ENCODE measurements around the gene NRTN.
"Not testable (repeated sequence)": the region's sequence is repeated elsewhere in the genome, so short reads cannot be mapped to it uniquely, and the experiment has no call there.

The NRTN gene

GRCh38 chr19:5855151-5855550, 50.3 kb downstream of the NRTN start:
- WGBS (ENCODE audit: insufficient coverage, insufficient read length): no CpG with 5 or more reads among the region's 9 CpGs
- H3K27ac ChIP-seq (ENCODE audit: low read length); H3K36me3 ChIP-seq (ENCODE audit: control insufficient read depth, insufficient read depth, low read length); H3K4me1 ChIP-seq (ENCODE audit: control insufficient read depth, insufficient read depth, low read length); H3K4me3 ChIP-seq (ENCODE audit: low read length); DNase-seq (ENCODE audit: low read depth, low spot score); H3K27me3 ChIP-seq (ENCODE audit: control insufficient read depth, insufficient read depth, low read length); H3K9me3 ChIP-seq (ENCODE audit: control insufficient read depth, insufficient read depth, low read length): not testable (repeated sequence)

- no peak for DNase-seq (ENCODE audit: low read depth, low spot score)
- 96% methylated on average over 2 of the region's 18 CpGs for WGBS (ENCODE audit: insufficient coverage, insufficient read length)
- Histone ChIP-seq H3K36me3 (ENCODE audit: control insufficient read depth, insufficient read depth, low read length) (no peaks in the 10 kb centered on the region), H3K27me3 (ENCODE audit: control insufficient read depth, insufficient read depth, low read length) (no peaks in the 10 kb centered on the region), H3K4me3 (ENCODE audit: low read length) (no peak overlapping the region), H3K27ac (ENCODE audit: low read length) (no peak overlapping the region), H3K4me1 (ENCODE audit: control insufficient read depth, insufficient read depth, low read length) (no peaks in the 10 kb centered on the region), H3K9me3 (ENCODE audit: control insufficient read depth, insufficient read depth, low read length) (no peaks in the 10 kb centered on the region; the same call in 1 of the 2 replicates)
These were observed 52.6 kb downstream of the NRTN start for GRCh38 chr19:5857203-5858081.

GRCh38 chr19:5863030-5863665, 58.3 kb downstream of the NRTN start:
- no CpG with 5 or more reads among the region's 11 CpGs for WGBS (ENCODE audit: insufficient coverage, insufficient read length)

GRCh38 chr19:5864013-5864720, 59.3 kb downstream of the NRTN start:
- no peak for DNase-seq (ENCODE audit: low read depth, low spot score)
- no peaks in the 10 kb centered on the region for H3K9me3 ChIP-seq (ENCODE audit: control insufficient read depth, insufficient read depth, low read length)
- no peaks in the 10 kb centered on the region for H3K4me1 ChIP-seq (ENCODE audit: control insufficient read depth, insufficient read depth, low read length)
- H3K4me3 ChIP-seq (ENCODE audit: low read length): no peak overlapping the region
- H3K27me3 ChIP-seq (ENCODE audit: control insufficient read depth, insufficient read depth, low read length): no peaks in the 10 kb centered on the region
- no peaks in the 10 kb centered on the region for H3K36me3 ChIP-seq (ENCODE audit: control insufficient read depth, insufficient read depth, low read length)
- no peak overlapping the region for H3K27ac ChIP-seq (ENCODE audit: low read length)
- WGBS (ENCODE audit: insufficient coverage, insufficient read length): no CpG with 5 or more reads among the region's 9 CpGs

More at GRCh38 chr19:5863030-5863665, 58.3 kb downstream of the NRTN start:
- Histone ChIP-seq H3K27ac (ENCODE audit: low read length) (no peak overlapping the region), H3K9me3 (ENCODE audit: control insufficient read depth, insufficient read depth, low read length) (no peaks in the 10 kb centered on the region), H3K4me3 (ENCODE audit: low read length) (no peak overlapping the region), H3K36me3 (ENCODE audit: control insufficient read depth, insufficient read depth, low read length) (no peaks in the 10 kb centered on the region), H3K27me3 (ENCODE audit: control insufficient read depth, insufficient read depth, low read length) (no peaks in the 10 kb centered on the region), H3K4me1 (ENCODE audit: control insufficient read depth, insufficient read depth, low read length) (no peaks in the 10 kb centered on the region)
- no peak for DNase-seq (ENCODE audit: low read depth, low spot score)

GRCh38 chr19:5864725-5865486, 60.0 kb downstream of the NRTN start:
- Histone ChIP-seq H3K4me3 (ENCODE audit: low read length) (no peak overlapping the region), H3K27me3 (ENCODE audit: control insufficient read depth, insufficient read depth, low read length) (no peaks in the 10 kb centered on the region), H3K4me1 (ENCODE audit: control insufficient read depth, insufficient read depth, low read length) (no peaks in the 10 kb centered on the region), H3K36me3 (ENCODE audit: control insufficient read depth, insufficient read depth, low read length) (no peaks in the 10 kb centered on the region), H3K9me3 (ENCODE audit: control insufficient read depth, insufficient read depth, low read length) (no peaks in the 10 kb centered on the region), H3K27ac (ENCODE audit: low read length) (no peak overlapping the region)
- no CpG with 5 or more reads among the region's 14 CpGs for WGBS (ENCODE audit: insufficient coverage, insufficient read length)
- no peak for DNase-seq (ENCODE audit: low read depth, low spot score)

GRCh38 chr19:5865772-5866171, 60.9 kb downstream of the NRTN start:
- H3K36me3 ChIP-seq (ENCODE audit: control insufficient read depth, insufficient read depth, low read length): no peaks in the 10 kb centered on the region
- H3K4me3 ChIP-seq (ENCODE audit: low read length): no peak overlapping the region
- no peaks in the 10 kb centered on the region for H3K27me3 ChIP-seq (ENCODE audit: control insufficient read depth, insufficient read depth, low read length)
- H3K4me1 ChIP-seq (ENCODE audit: control insufficient read depth, insufficient read depth, low read length): no peaks in the 10 kb centered on the region
- no peak overlapping the region for H3K27ac ChIP-seq (ENCODE audit: low read length)
- no peaks in the 10 kb centered on the region for H3K9me3 ChIP-seq (ENCODE audit: control insufficient read depth, insufficient read depth, low read length)
- no peak for DNase-seq (ENCODE audit: low read depth, low spot score)
- no CpG with 5 or more reads among the region's 11 CpGs for WGBS (ENCODE audit: insufficient coverage, insufficient read length)

GRCh38 chr19:5867201-5868136, 62.6 kb downstream of the NRTN start:
- no CpG with 5 or more reads among the region's 31 CpGs for WGBS (ENCODE audit: insufficient coverage, insufficient read length)

GRCh38 chr19:5870986-5871394, 66.1 kb downstream of the NRTN start:
- Histone ChIP-seq H3K9me3 (ENCODE audit: control insufficient read depth, insufficient read depth, low read length) (no peaks in the 10 kb centered on the region), H3K4me3 (ENCODE audit: low read length) (no peak overlapping the region), H3K27ac (ENCODE audit: low read length) (no peak overlapping the region), H3K36me3 (ENCODE audit: control insufficient read depth, insufficient read depth, low read length) (no peaks in the 10 kb centered on the region), H3K4me1 (ENCODE audit: control insufficient read depth, insufficient read depth, low read length) (no peaks in the 10 kb centered on the region), H3K27me3 (ENCODE audit: control insufficient read depth, insufficient read depth, low read length) (no peaks in the 10 kb centered on the region)
- no CpG with 5 or more reads among the region's 12 CpGs for WGBS (ENCODE audit: insufficient coverage, insufficient read length)
- no peak for DNase-seq (ENCODE audit: low read depth, low spot score)

More at GRCh38 chr19:5867201-5868136, 62.6 kb downstream of the NRTN start:
- no peak overlapping the region for H3K27ac ChIP-seq (ENCODE audit: low read length)
- H3K9me3 ChIP-seq (ENCODE audit: control insufficient read depth, insufficient read depth, low read length): no peaks in the 10 kb centered on the region
- H3K36me3 ChIP-seq (ENCODE audit: control insufficient read depth, insufficient read depth, low read length): no peaks in the 10 kb centered on the region
- no peaks in the 10 kb centered on the region for H3K27me3 ChIP-seq (ENCODE audit: control insufficient read depth, insufficient read depth, low read length)
- H3K4me1 ChIP-seq (ENCODE audit: control insufficient read depth, insufficient read depth, low read length): no peaks in the 10 kb centered on the region
- DNase-seq (ENCODE audit: low read depth, low spot score): no peak
- no peak overlapping the region for H3K4me3 ChIP-seq (ENCODE audit: low read length)

GRCh38 chr19:5873617-5874199, 68.8 kb downstream of the NRTN start:
- H3K4me3 ChIP-seq (ENCODE audit: low read length): no peak overlapping the region
- WGBS (ENCODE audit: insufficient coverage, insufficient read length): no CpG with 5 or more reads among the region's 12 CpGs

More at GRCh38 chr19:5873617-5874199, 68.8 kb downstream of the NRTN start:
- H3K27me3 ChIP-seq (ENCODE audit: control insufficient read depth, insufficient read depth, low read length): no peaks in the 10 kb centered on the region
- no peaks in the 10 kb centered on the region for H3K36me3 ChIP-seq (ENCODE audit: control insufficient read depth, insufficient read depth, low read length)
- H3K9me3 ChIP-seq (ENCODE audit: control insufficient read depth, insufficient read depth, low read length): no peaks in the 10 kb centered on the region
- H3K4me1 ChIP-seq (ENCODE audit: control insufficient read depth, insufficient read depth, low read length): no peaks in the 10 kb centered on the region
- no peak overlapping the region for H3K27ac ChIP-seq (ENCODE audit: low read length)
- no peak for DNase-seq (ENCODE audit: low read depth, low spot score)

Data from iPS DF 6.9 (cell line).